CD14-positive monocyte (primary cell): ENCODE data around the gene STXBP4. TPM values are rescaled to one million over a fixed set of nuclear protein-coding genes. Genes with fewer than 3 reads are reported as not detected.

Source experiments
- DNase-seq, 3 donors: peaks; one replicate each; pipeline ENCODE4 v3.0.0-alpha.2; 2011 to 2022
- H2AFZ ChIP-seq: 2 replicates; pipeline ENCODE4 v1.6.0; 2012; ENCODE audit warnings: mild to moderate bottlenecking, low read depth, low read length, inconsistent platforms; ENCODE audit not compliant: insufficient read depth, poor library complexity, severe bottlenecking
- H3K27ac ChIP-seq, 2 donors: 1 replicate in 1 of 2; 2 replicates in 1 of 2; pipeline ENCODE4 v1.5.1; 2012 to 2013; ENCODE audit warnings: low read length in 2 of 2, control low read depth in 1 of 2, inconsistent platforms in 1 of 2, low read depth in 1 of 2, mild to moderate bottlenecking in 1 of 2
- H3K27me3 ChIP-seq, 2 donors: one replicate each; pipeline versions ENCODE4 v1.6.0 to v1.6.1; 2011 to 2013; ENCODE audit warnings: low read length in 2 of 2; ENCODE audit not compliant: control insufficient read depth in 2 of 2, insufficient read depth in 2 of 2
- H3K36me3 ChIP-seq, 2 donors: replicated peaks in 1 of 2; 1 replicate in 1 of 2; 2 replicates in 1 of 2; pipeline versions ENCODE4 v1.5.1 to v1.6.1; 2012 to 2013; ENCODE audit warnings: low read length in 2 of 2, control low read depth in 1 of 2, inconsistent platforms in 1 of 2, mild to moderate bottlenecking in 1 of 2; ENCODE audit not compliant: insufficient read depth in 2 of 2, control insufficient read depth in 1 of 2
- H3K4me1 ChIP-seq, 2 donors: 1 replicate in 1 of 2; 2 replicates in 1 of 2; pipeline versions ENCODE4 v1.5.1 to v1.6.1; 2012 to 2013; ENCODE audit warnings: low read length in 2 of 2, control low read depth in 1 of 2, inconsistent platforms in 1 of 2, mild to moderate bottlenecking in 1 of 2, moderate library complexity in 1 of 2; ENCODE audit not compliant: insufficient read depth in 2 of 2, control insufficient read depth in 1 of 2
- H3K4me2 ChIP-seq: replicated peaks from 2 replicates; pipeline ENCODE3; 2012; ENCODE audit warnings: low read length, moderate library complexity, mild to moderate bottlenecking; ENCODE audit not compliant: poor library complexity, severe bottlenecking; ENCODE audit errors: extremely low read depth
- H3K4me3 ChIP-seq, 3 experiments: fragments of 200-600 bp in 1 of 3; sonication (generic) in 1 of 3; replicated peaks in 1 of 3; 1 replicate in 2 of 3; 2 replicates in 1 of 3; pipeline ENCODE4 v1.5.1; 2011 to 2013; ENCODE audit warnings: low read length in 3 of 3, mild to moderate bottlenecking in 3 of 3, control low read depth in 2 of 3, low read depth in 2 of 3, inconsistent platforms in 1 of 3, moderate library complexity in 1 of 3
- H3K79me2 ChIP-seq: 2 replicates; pipeline ENCODE4 v1.6.0; 2012; ENCODE audit warnings: mild to moderate bottlenecking, control low read depth, inconsistent platforms, low read length, moderate library complexity; ENCODE audit not compliant: insufficient read depth
- H3K9ac ChIP-seq: 2 replicates; pipeline ENCODE4 v1.6.0; 2017; ENCODE audit warnings: low read length, mild to moderate bottlenecking; ENCODE audit not compliant: insufficient read depth, poor library complexity, severe bottlenecking
- H3K9me3 ChIP-seq, 2 donors: replicated peaks in 1 of 2; 1 replicate in 1 of 2; 2 replicates in 1 of 2; pipeline versions ENCODE4 v1.5.1 to v1.6.1; 2012 to 2013; ENCODE audit warnings: low read length in 2 of 2, control low read depth in 1 of 2; ENCODE audit not compliant: control insufficient read depth in 1 of 2, insufficient read depth in 1 of 2
- H4K20me1 ChIP-seq: 2 replicates; pipeline ENCODE4 v1.6.0; 2012; ENCODE audit warnings: mild to moderate bottlenecking, low read length, control low read depth, moderate library complexity; ENCODE audit not compliant: insufficient read depth
- H3K27ac Mint-ChIP-seq, 7 donors: one replicate each; pipeline ENCODE4 v1.8.0; 2020; ENCODE audit warnings: mild to moderate bottlenecking in 7 of 7, mixed read lengths in 7 of 7, moderate library complexity in 6 of 7, inconsistent platforms in 2 of 7
- H3K27me3 Mint-ChIP-seq, 3 donors: one replicate each; pipeline ENCODE4 v1.8.0; 2021 to 2022; ENCODE audit warnings: low read depth in 3 of 3, mild to moderate bottlenecking in 3 of 3, mixed read lengths in 3 of 3, moderate library complexity in 3 of 3, inconsistent platforms in 1 of 3
- H3K36me3 Mint-ChIP-seq, 2 donors: one replicate each; pipeline ENCODE4 v1.8.0; 2020; ENCODE audit warnings: mixed read lengths in 2 of 2, inconsistent platforms in 1 of 2, mild to moderate bottlenecking in 1 of 2
- H3K4me1 Mint-ChIP-seq: one replicate; pipeline ENCODE4 v1.8.0; 2020; ENCODE audit warnings: mild to moderate bottlenecking, mixed read lengths
- H3K4me3 Mint-ChIP-seq, 2 donors: one replicate each; pipeline ENCODE4 v1.8.0; 2020; ENCODE audit warnings: mild to moderate bottlenecking in 2 of 2, mixed read lengths in 2 of 2, moderate library complexity in 1 of 2
- H3K9me3 Mint-ChIP-seq, 7 donors: one replicate each; pipeline ENCODE4 v1.8.0; 2020 to 2022; ENCODE audit warnings: mixed read lengths in 7 of 7, mild to moderate bottlenecking in 6 of 7, moderate library complexity in 6 of 7, inconsistent platforms in 2 of 7
- CTCF ChIP-seq: fragments of 200-600 bp; IDR thresholded peaks from one replicate; pipeline ENCODE4 v1.8.0; 2022; ENCODE audit warnings: antibody characterized with exemption, mild to moderate bottlenecking
- WGBS: methylation state at CpG from one replicate; pipeline ENCODE4 v1.1.5; 2013; ENCODE audit warnings: missing lambda C conversion rate; ENCODE audit not compliant: insufficient coverage; 5-methylcytosine and 5-hydroxymethylcytosine counted together
- intact Hi-C, 2 donors: fragments of 100-400 bp; cut with micrococcal nuclease; formaldehyde crosslinking; loops; one replicate each; pipeline versions ENCODE4 v1.15.0 to v1.15.1; 2023
- polyA plus RNA-seq, 3 donors: library from polyadenylated mRNA; depleted of rRNA in 1 of 3; unstranded in 2 of 3; stranded (reverse) in 1 of 3; fragments of 300-500 nt in 2 of 3; fragments of >200 nt in 1 of 3; fragmentation: Illumina TruSeq in 2 of 3; gene quantifications; 1 replicate in 2 of 3; 2 replicates in 1 of 3; pipeline ENCODE4 v1.2.3, GENCODE V29; 2012 to 2021

STXBP4 gene
- polyA plus RNA-seq, 3 donors = 0.27 to 1.8 (median 0.44) TPM

GRCh38 chr17:55110521-55110920 is 142.0 kb downstream of the STXBP4 start:
- Histone ChIP-seq H3K9me3 (peaks cover 0 to 13% of the 10 kb centered on the region in 2 donors), H3K4me2 (no peak overlapping the region), H3K27me3 (no peaks in the 10 kb centered on the region), H3K27ac (no peak overlapping the region), H3K9ac (no peak overlapping the region), H3K4me1 (no peaks in the 10 kb centered on the region), H3K4me3 (no peak overlapping the region), H4K20me1 (no peaks in the 10 kb centered on the region), H2AFZ (no peak overlapping the region), H3K36me3 (no peaks in the 10 kb centered on the region), H3K79me2 (no peaks in the 10 kb centered on the region)
- intact Hi-C loops = no loop called here
- Mint-ChIP-seq H3K4me3 (no peak overlapping the region), H3K27me3 (peaks cover 0 to 1% (median 0%) of the 10 kb centered on the region in 3 donors), H3K36me3 (no peaks in the 10 kb centered on the region), H3K9me3 (peaks cover 4 to 26% (median 22%) of the 10 kb centered on the region in 7 donors), H3K4me1 (no peaks in the 10 kb centered on the region), H3K27ac (no peak overlapping the region)
- WGBS = no CpG with 5 or more reads among the region's 2 CpGs
- TF ChIP-seq CTCF = no peak
- DNase-seq = no peak

DNA sequence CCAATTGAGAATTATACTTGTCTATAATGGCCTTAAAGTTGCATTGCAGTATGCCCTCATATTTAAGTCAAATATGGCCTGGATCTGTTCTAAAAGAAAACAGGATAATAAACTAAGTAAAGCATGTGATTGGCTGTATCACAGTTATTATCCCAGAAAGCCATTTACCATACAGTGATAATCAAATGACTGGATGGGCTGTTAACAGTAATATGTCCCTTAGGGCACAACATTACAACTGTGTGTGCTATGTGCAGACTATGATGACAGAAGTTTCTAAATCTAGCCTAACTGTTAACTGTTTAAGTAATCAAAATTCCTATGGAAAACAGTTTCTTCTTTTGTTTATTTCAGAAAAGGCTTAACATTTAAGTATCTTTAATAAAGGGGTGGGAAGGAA is 145.7 kb downstream of the STXBP4 start:
- Mint-ChIP-seq H3K4me1 (no peaks in the 10 kb centered on the region), H3K9me3 (peaks cover 0 to 10% (median 0%) of the 10 kb centered on the region in 7 donors), H3K27me3 (no peaks in the 10 kb centered on the region), H3K4me3 (no peak overlapping the region), H3K36me3 (no peaks in the 10 kb centered on the region), H3K27ac (no peak overlapping the region)
- Histone ChIP-seq H2AFZ (no peak overlapping the region), H4K20me1 (no peaks in the 10 kb centered on the region), H3K9me3 (no peaks in the 10 kb centered on the region), H3K4me2 (no peak overlapping the region), H3K27ac (no peak overlapping the region), H3K27me3 (no peaks in the 10 kb centered on the region), H3K9ac (no peak overlapping the region), H3K79me2 (no peaks in the 10 kb centered on the region), H3K4me3 (no peak overlapping the region), H3K36me3 (no peaks in the 10 kb centered on the region), H3K4me1 (no peaks in the 10 kb centered on the region)
- DNase-seq = no peak
- intact Hi-C loops = no loop called here
- no peak for TF ChIP-seq CTCF
